ENCODE data around the gene CCDC88A.

DNA sequence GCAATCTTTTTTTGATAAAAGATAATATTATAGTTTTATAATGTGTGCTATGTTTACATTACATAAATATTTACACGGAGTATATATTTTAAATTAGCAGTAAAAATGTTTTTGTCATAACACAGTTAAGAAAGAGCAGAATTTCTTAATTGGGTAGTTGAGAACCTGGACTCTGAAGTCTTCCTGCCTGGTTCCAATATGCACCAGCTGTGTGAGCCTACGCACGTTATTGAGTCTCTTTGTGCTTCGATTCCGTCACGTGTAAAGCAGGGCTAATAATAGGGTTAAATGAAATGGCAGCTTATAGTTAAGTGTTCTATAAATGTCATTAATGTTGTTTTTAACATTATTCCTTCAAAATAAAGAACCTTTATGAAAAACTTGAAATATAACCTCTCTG, 1.2 kb upstream of the CCDC88A start:
- TF ChIP-seq, protein P1, sequence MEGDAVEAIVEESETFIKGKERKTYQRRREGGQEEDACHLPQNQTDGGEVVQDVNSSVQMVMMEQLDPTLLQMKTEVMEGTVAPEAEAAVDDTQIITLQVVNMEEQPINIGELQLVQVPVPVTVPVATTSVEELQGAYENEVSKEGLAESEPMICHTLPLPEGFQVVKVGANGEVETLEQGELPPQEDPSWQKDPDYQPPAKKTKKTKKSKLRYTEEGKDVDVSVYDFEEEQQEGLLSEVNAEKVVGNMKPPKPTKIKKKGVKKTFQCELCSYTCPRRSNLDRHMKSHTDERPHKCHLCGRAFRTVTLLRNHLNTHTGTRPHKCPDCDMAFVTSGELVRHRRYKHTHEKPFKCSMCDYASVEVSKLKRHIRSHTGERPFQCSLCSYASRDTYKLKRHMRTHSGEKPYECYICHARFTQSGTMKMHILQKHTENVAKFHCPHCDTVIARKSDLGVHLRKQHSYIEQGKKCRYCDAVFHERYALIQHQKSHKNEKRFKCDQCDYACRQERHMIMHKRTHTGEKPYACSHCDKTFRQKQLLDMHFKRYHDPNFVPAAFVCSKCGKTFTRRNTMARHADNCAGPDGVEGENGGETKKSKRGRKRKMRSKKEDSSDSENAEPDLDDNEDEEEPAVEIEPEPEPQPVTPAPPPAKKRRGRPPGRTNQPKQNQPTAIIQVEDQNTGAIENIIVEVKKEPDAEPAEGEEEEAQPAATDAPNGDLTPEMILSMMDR (conservative IDR thresholded peaks at IDR 0.05; ENCODE audit: low read depth, low read length), result no peak
- no peak for TF ChIP-seq EZH2 (IDR thresholded peaks at IDR 0.05; ENCODE audit: low read length, unreplicated experiment)
- no peak for TF ChIP-seq EZH2phosphoT487 (IDR thresholded peaks at IDR 0.05; ENCODE audit: borderline replicate concordance, low read length)
